ENCODE measurements around the gene SLC25A26. TPM values are rescaled to one million over a fixed set of nuclear protein-coding genes. Genes with fewer than 3 reads are reported as not detected.

The SLC25A26 gene
- polyA plus RNA-seq, 1 donor (not counting 4 experiments of a cell fraction or from before 2014, with no cell fraction given): 25.2 TPM

DNA sequence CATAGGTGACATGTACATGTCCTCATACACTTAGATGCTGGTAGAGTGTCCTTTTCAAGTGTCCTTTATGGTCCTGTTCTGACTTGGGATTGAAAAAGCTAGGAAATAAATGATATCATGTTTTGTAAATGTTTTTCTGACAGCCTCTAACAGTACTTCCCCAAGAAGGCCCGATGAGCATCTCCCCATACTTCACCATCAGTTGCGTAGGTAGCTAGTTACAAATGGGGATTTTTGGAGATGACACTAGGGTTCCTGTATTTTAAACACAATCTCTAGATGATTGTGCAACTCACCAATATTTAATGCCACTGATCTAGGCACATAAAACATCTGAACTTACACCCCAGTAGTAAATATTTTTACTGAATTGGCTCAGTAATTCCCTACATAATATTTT lies 27.8 kb downstream of the SLC25A26 start:
- Histone ChIP-seq H3K36me3 (ENCODE audit: control insufficient read depth in 2 of 2, extremely low read depth in 1 of 2, insufficient read depth in 2 of 2, low read length in 2 of 2) (peaks cover 0 to under 1% of the 10 kb centered on the region in 2 experiments), H3K27ac (ENCODE audit: control insufficient read depth, insufficient read depth, low read length) (no peak overlapping the region), H3K4me1 (ENCODE audit: control insufficient read depth, extremely low read depth, insufficient read depth, low read length) (no peaks in the 10 kb centered on the region), H3K4me3 (ENCODE audit: control insufficient read depth in 2 of 3, extremely low read depth in 1 of 3, insufficient read depth in 2 of 3, low read depth in 1 of 3, low read length in 3 of 3) (no peak overlapping the region), H3K27me3 (ENCODE audit: control insufficient read depth, extremely low read depth, insufficient read depth, low read length) (no peaks in the 10 kb centered on the region), H3K79me2 (ENCODE audit: control insufficient read depth, insufficient read depth, low read length) (no peaks in the 10 kb centered on the region), H4K20me1 (ENCODE audit: control insufficient read depth, extremely low read depth, insufficient read depth, low read length) (no peaks in the 10 kb centered on the region), H3K9me1 (ENCODE audit: control insufficient read depth, extremely low read depth, insufficient read depth, low read length) (no peaks in the 10 kb centered on the region), H3K9me3 (ENCODE audit: control insufficient read depth, low read depth, low read length) (no peaks in the 10 kb centered on the region), H3K4me2 (ENCODE audit: control insufficient read depth, extremely low read depth, insufficient read depth, low read depth, low read length) (no peak overlapping the region), H3K9ac (ENCODE audit: control insufficient read depth, extremely low read depth, insufficient read depth, low read length) (no peak overlapping the region), H2AFZ (ENCODE audit: control insufficient read depth, low read length) (no peak overlapping the region)
- FAIRE-seq: no peak
- no peak for DNase-seq (ENCODE audit: low read depth, low spot score)
- dilution Hi-C loops (cut with MboI; ENCODE audit: extremely low pct_ligation_motif_present, low sequenced_read_pairs): no loop called here
- TF ChIP-seq EZH2 (IDR thresholded peaks at IDR 0.05; ENCODE audit: low read length): no peak
- TF ChIP-seq, protein P1, sequence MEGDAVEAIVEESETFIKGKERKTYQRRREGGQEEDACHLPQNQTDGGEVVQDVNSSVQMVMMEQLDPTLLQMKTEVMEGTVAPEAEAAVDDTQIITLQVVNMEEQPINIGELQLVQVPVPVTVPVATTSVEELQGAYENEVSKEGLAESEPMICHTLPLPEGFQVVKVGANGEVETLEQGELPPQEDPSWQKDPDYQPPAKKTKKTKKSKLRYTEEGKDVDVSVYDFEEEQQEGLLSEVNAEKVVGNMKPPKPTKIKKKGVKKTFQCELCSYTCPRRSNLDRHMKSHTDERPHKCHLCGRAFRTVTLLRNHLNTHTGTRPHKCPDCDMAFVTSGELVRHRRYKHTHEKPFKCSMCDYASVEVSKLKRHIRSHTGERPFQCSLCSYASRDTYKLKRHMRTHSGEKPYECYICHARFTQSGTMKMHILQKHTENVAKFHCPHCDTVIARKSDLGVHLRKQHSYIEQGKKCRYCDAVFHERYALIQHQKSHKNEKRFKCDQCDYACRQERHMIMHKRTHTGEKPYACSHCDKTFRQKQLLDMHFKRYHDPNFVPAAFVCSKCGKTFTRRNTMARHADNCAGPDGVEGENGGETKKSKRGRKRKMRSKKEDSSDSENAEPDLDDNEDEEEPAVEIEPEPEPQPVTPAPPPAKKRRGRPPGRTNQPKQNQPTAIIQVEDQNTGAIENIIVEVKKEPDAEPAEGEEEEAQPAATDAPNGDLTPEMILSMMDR (optimal IDR thresholded peaks at IDR 0.05 in 1 of 3, IDR thresholded peaks at IDR 0.05 in 1 of 3, conservative IDR thresholded peaks at IDR 0.05 in 1 of 3; ENCODE audit: extremely low read depth in 1 of 3, insufficient read depth in 2 of 3, low read length in 3 of 3): no peak

DNA sequence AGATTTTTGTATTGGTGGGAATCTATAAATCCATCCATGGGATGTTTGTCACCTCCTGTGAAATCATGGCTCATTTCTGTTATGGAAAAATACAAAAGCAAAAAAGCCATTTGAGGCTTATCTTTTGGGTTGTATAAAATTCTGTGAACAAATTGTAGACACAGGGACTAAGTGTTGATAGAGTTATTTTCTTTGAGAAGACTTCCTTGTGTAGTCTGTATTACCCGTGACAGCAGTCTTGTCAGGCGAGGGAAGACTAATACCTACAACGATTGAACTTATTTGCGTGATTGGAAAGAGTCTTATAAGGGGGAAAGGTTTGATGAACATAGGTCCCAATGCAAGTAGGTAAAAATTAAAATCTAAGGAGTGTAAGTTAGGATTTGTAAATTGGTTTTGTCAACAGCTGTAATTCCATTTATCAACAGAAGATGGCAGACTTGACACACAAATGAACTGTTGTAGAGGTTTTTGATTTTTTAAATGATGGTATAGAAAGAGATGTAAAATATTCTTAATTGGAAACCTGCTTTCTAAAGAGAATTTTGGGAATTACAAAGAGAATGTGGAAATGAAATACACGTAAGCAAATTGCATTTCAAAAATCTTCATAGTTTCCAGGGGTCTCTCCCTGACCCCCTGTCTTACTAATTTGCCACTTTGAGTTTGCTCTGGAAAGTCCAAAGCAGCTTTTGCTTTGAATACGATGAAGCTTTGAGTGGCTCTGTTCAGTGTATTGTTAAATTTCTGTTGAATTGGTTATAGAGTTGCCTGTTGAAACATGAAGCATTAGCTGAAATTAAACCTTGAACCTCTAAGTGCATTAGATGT lies 33.2 kb downstream of the SLC25A26 start:
- Histone ChIP-seq H3K27me3 (ENCODE audit: control insufficient read depth, extremely low read depth, insufficient read depth, low read length) (no peaks in the 10 kb centered on the region), H3K27ac (ENCODE audit: control insufficient read depth, insufficient read depth, low read length) (no peak overlapping the region), H3K4me2 (ENCODE audit: control insufficient read depth, extremely low read depth, insufficient read depth, low read depth, low read length) (no peak overlapping the region), H4K20me1 (ENCODE audit: control insufficient read depth, extremely low read depth, insufficient read depth, low read length) (peaks cover 3% of the 10 kb centered on the region), H3K9ac (ENCODE audit: control insufficient read depth, extremely low read depth, insufficient read depth, low read length) (no peak overlapping the region), H3K9me1 (ENCODE audit: control insufficient read depth, extremely low read depth, insufficient read depth, low read length) (no peaks in the 10 kb centered on the region), H3K36me3 (ENCODE audit: control insufficient read depth in 2 of 2, extremely low read depth in 1 of 2, insufficient read depth in 2 of 2, low read length in 2 of 2) (no peaks in the 10 kb centered on the region), H2AFZ (ENCODE audit: control insufficient read depth, low read length) (no peak overlapping the region), H3K79me2 (ENCODE audit: control insufficient read depth, insufficient read depth, low read length) (no peaks in the 10 kb centered on the region), H3K9me3 (ENCODE audit: control insufficient read depth, low read depth, low read length) (no peaks in the 10 kb centered on the region), H3K4me3 (ENCODE audit: control insufficient read depth in 2 of 3, extremely low read depth in 1 of 3, insufficient read depth in 2 of 3, low read depth in 1 of 3, low read length in 3 of 3) (no peak overlapping the region), H3K4me1 (ENCODE audit: control insufficient read depth, extremely low read depth, insufficient read depth, low read length) (no peaks in the 10 kb centered on the region)
- dilution Hi-C loops (cut with MboI; ENCODE audit: extremely low pct_ligation_motif_present, low sequenced_read_pairs): no loop called here
- FAIRE-seq (no peak), DNase-seq (ENCODE audit: low read depth, low spot score) (no peak)
- no peak for TF ChIP-seq EZH2 (IDR thresholded peaks at IDR 0.05; ENCODE audit: low read length)
- TF ChIP-seq, protein P1 (optimal IDR thresholded peaks at IDR 0.05 in 1 of 3, IDR thresholded peaks at IDR 0.05 in 1 of 3, conservative IDR thresholded peaks at IDR 0.05 in 1 of 3; ENCODE audit: extremely low read depth in 1 of 3, insufficient read depth in 2 of 3, low read length in 3 of 3): peak in 2 of 3 experiments; percentile 24 to 43
